Measurements from ENCODE around the gene ATF5. TPM values are rescaled to one million over a fixed set of nuclear protein-coding genes. Genes with fewer than 3 reads are reported as not detected.
"Not testable (repeated sequence)": the region's sequence is repeated elsewhere in the genome, so short reads cannot be mapped to it uniquely, and the experiment has no call there.

ATF5 gene
- total RNA-seq, 1 donor from 2014 or later = 35.5 TPM

GRCh38 chr19:49958596-49958995, 29.6 kb downstream of the ATF5 start:
- H3K9me3 Mint-ChIP-seq (ENCODE audit: unreplicated experiment); H3K4me2 ChIP-seq (ENCODE audit: low read length); H3K27ac Mint-ChIP-seq (ENCODE audit: unreplicated experiment); H3K27me3 Mint-ChIP-seq (ENCODE audit: low read depth, unreplicated experiment); H4K20me1 ChIP-seq (ENCODE audit: insufficient read depth, low read length); H3K9ac ChIP-seq (ENCODE audit: low read length); H3K36me3 ChIP-seq (ENCODE audit: insufficient read depth, low read length); H3K27me3 ChIP-seq (ENCODE audit: insufficient read depth, low read length); H3K4me3 Mint-ChIP-seq (ENCODE audit: unreplicated experiment); H2AFZ ChIP-seq (ENCODE audit: low read depth, low read length); H3K27ac ChIP-seq (ENCODE audit: low read depth, low read length); FAIRE-seq; H3K4me1 Mint-ChIP-seq (ENCODE audit: low read depth, unreplicated experiment); H3K36me3 Mint-ChIP-seq (ENCODE audit: low read depth, unreplicated experiment); H3K79me2 ChIP-seq (ENCODE audit: insufficient read depth, low read length); H3K4me3 ChIP-seq (ENCODE audit: insufficient read depth, low read depth, low read length); H3K9me3 ChIP-seq (ENCODE audit: insufficient read depth, low read depth, low read length); DNase-seq (ENCODE audit: low read depth); H3K4me1 ChIP-seq (ENCODE audit: insufficient read depth, low read length): not testable (repeated sequence)

DNA sequence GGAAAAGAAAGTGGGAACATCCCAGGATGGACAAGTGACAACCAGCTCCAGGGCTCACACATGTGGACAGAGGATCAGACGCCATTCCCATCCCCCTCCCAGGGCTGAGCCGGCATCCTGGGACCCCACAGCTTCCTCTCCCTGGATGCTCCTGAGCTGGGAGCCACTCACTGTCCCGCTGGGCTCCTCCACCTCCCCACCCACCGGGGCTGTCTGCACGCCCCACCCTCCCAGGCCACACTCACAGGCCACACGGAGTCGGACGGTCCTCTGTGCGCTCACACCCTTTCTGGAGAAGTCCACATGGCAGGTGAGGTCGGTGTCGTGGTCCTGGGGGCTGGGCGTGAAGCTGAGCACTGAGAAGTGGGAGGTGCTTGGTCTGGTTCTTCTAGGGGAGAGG, 30.9 kb downstream of the ATF5 start:
- not testable (repeated sequence) for H3K9me3 Mint-ChIP-seq (ENCODE audit: unreplicated experiment); H3K27ac ChIP-seq (ENCODE audit: low read depth, low read length); H3K4me3 Mint-ChIP-seq (ENCODE audit: unreplicated experiment); H3K27me3 Mint-ChIP-seq (ENCODE audit: low read depth, unreplicated experiment); H3K9me3 ChIP-seq (ENCODE audit: insufficient read depth, low read depth, low read length); H3K36me3 ChIP-seq (ENCODE audit: insufficient read depth, low read length); DNase-seq (ENCODE audit: low read depth); H3K9ac ChIP-seq (ENCODE audit: low read length); H2AFZ ChIP-seq (ENCODE audit: low read depth, low read length); H4K20me1 ChIP-seq (ENCODE audit: insufficient read depth, low read length); FAIRE-seq; H3K36me3 Mint-ChIP-seq (ENCODE audit: low read depth, unreplicated experiment); H3K4me1 Mint-ChIP-seq (ENCODE audit: low read depth, unreplicated experiment); H3K4me2 ChIP-seq (ENCODE audit: low read length); H3K79me2 ChIP-seq (ENCODE audit: insufficient read depth, low read length); H3K27me3 ChIP-seq (ENCODE audit: insufficient read depth, low read length); H3K4me3 ChIP-seq (ENCODE audit: insufficient read depth, low read depth, low read length); H3K4me1 ChIP-seq (ENCODE audit: insufficient read depth, low read length); H3K27ac Mint-ChIP-seq (ENCODE audit: unreplicated experiment)

DNA sequence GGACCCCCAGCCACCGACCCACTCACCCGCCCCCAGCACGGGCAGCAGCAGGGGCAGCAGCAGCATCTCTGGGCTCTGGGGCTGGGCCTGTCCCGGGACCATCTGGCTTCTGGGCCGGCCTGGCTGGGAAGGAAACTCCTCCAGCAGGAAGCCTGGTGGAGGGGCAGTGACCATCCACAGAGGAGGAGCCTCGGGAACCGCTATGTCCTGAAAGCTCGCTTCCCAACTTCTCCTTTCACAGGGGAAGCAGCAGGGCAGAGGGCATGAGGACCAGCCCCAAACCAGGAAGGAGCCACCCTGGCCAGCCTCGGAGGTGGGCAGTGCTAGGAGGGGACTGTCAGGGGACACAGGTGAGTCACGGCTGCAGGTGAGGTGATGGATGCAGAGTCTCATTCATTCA, 32.0 kb downstream of the ATF5 start, which contains the start of gene SIGLEC11:
SIGLEC11 (minus strand) TSS at position 193 of the 400 bp plus-strand sequence; CDS start at position 102, 91 bp downstream.
- H4K20me1 ChIP-seq (ENCODE audit: insufficient read depth, low read length); H3K4me3 ChIP-seq (ENCODE audit: insufficient read depth, low read depth, low read length); H3K27ac Mint-ChIP-seq (ENCODE audit: unreplicated experiment); H3K36me3 ChIP-seq (ENCODE audit: insufficient read depth, low read length); H3K9me3 Mint-ChIP-seq (ENCODE audit: unreplicated experiment); H3K79me2 ChIP-seq (ENCODE audit: insufficient read depth, low read length); H3K9ac ChIP-seq (ENCODE audit: low read length); FAIRE-seq; H3K4me1 ChIP-seq (ENCODE audit: insufficient read depth, low read length); H3K4me3 Mint-ChIP-seq (ENCODE audit: unreplicated experiment); H3K27me3 ChIP-seq (ENCODE audit: insufficient read depth, low read length); H3K4me1 Mint-ChIP-seq (ENCODE audit: low read depth, unreplicated experiment); H3K36me3 Mint-ChIP-seq (ENCODE audit: low read depth, unreplicated experiment); H3K27ac ChIP-seq (ENCODE audit: low read depth, low read length); H3K9me3 ChIP-seq (ENCODE audit: insufficient read depth, low read depth, low read length); H2AFZ ChIP-seq (ENCODE audit: low read depth, low read length); DNase-seq (ENCODE audit: low read depth); H3K27me3 Mint-ChIP-seq (ENCODE audit: low read depth, unreplicated experiment); H3K4me2 ChIP-seq (ENCODE audit: low read length): not testable (repeated sequence)

- Histone ChIP-seq H3K4me2 (ENCODE audit: low read length) (no peak overlapping the region), H3K79me2 (ENCODE audit: insufficient read depth, low read length) (no peaks in the 10 kb centered on the region), H3K4me1 (ENCODE audit: insufficient read depth, low read length) (no peaks in the 10 kb centered on the region), H3K27ac (ENCODE audit: low read depth, low read length) (no peak overlapping the region), H3K4me3 (ENCODE audit: insufficient read depth, low read depth, low read length) (no peak overlapping the region), H2AFZ (ENCODE audit: low read depth, low read length) (no peak overlapping the region), H3K9ac (ENCODE audit: low read length) (no peak overlapping the region), H4K20me1 (ENCODE audit: insufficient read depth, low read length) (no peaks in the 10 kb centered on the region), H3K36me3 (ENCODE audit: insufficient read depth, low read length) (no peaks in the 10 kb centered on the region), H3K27me3 (ENCODE audit: insufficient read depth, low read length) (no peaks in the 10 kb centered on the region), H3K9me3 (ENCODE audit: insufficient read depth, low read depth, low read length) (no peaks in the 10 kb centered on the region)
- Mint-ChIP-seq H3K27ac (ENCODE audit: unreplicated experiment) (no peak overlapping the region), H3K9me3 (ENCODE audit: unreplicated experiment) (peaks cover 2% of the 10 kb centered on the region), H3K4me3 (ENCODE audit: unreplicated experiment) (no peak overlapping the region), H3K36me3 (ENCODE audit: low read depth, unreplicated experiment) (peaks cover 2% of the 10 kb centered on the region), H3K4me1 (ENCODE audit: low read depth, unreplicated experiment) (no peaks in the 10 kb centered on the region), H3K27me3 (ENCODE audit: low read depth, unreplicated experiment) (peaks cover 12% of the 10 kb centered on the region)
- FAIRE-seq (no peak), DNase-seq (ENCODE audit: low read depth) (no peak)
- TF ChIP-seq EZH2 (IDR thresholded peaks at IDR 0.05; ENCODE audit: insufficient read depth, low read length) = no peak
- TF ChIP-seq CTCF (IDR thresholded peaks at IDR 0.05; ENCODE audit: insufficient read depth, low read depth, low read length) = no peak
These were observed 39.4 kb downstream of the ATF5 start for GRCh38 chr19:49968279-49968922.

- FAIRE-seq = not testable (repeated sequence)
These were observed 40.4 kb downstream of the ATF5 start for GRCh38 chr19:49969355-49969754.

More at GRCh38 chr19:49969355-49969754, 40.4 kb downstream of the ATF5 start:
- H3K4me1 ChIP-seq (ENCODE audit: insufficient read depth, low read length); DNase-seq (ENCODE audit: low read depth); H2AFZ ChIP-seq (ENCODE audit: low read depth, low read length); H4K20me1 ChIP-seq (ENCODE audit: insufficient read depth, low read length); H3K4me2 ChIP-seq (ENCODE audit: low read length); H3K9me3 ChIP-seq (ENCODE audit: insufficient read depth, low read depth, low read length); H3K9ac ChIP-seq (ENCODE audit: low read length); H3K36me3 Mint-ChIP-seq (ENCODE audit: low read depth, unreplicated experiment); H3K36me3 ChIP-seq (ENCODE audit: insufficient read depth, low read length); H3K27ac ChIP-seq (ENCODE audit: low read depth, low read length); H3K9me3 Mint-ChIP-seq (ENCODE audit: unreplicated experiment); H3K4me3 ChIP-seq (ENCODE audit: insufficient read depth, low read depth, low read length); H3K4me1 Mint-ChIP-seq (ENCODE audit: low read depth, unreplicated experiment); H3K4me3 Mint-ChIP-seq (ENCODE audit: unreplicated experiment); H3K79me2 ChIP-seq (ENCODE audit: insufficient read depth, low read length); H3K27me3 ChIP-seq (ENCODE audit: insufficient read depth, low read length): not testable (repeated sequence)
- Mint-ChIP-seq H3K27me3 (ENCODE audit: low read depth, unreplicated experiment) (peaks cover 15% of the 10 kb centered on the region), H3K27ac (ENCODE audit: unreplicated experiment) (peak overlapping the region; percentile 47)

Measured in astrocyte (in vitro differentiated cells and primary cell).